ENCODE data around the gene CDKAL1. TPM values are rescaled to one million over a fixed set of nuclear protein-coding genes. Genes with fewer than 3 reads are reported as not detected.
"Not testable (repeated sequence)": the region's sequence is repeated elsewhere in the genome, so short reads cannot be mapped to it uniquely, and the experiment has no call there.

Gene CDKAL1
- polyA plus RNA-seq, 2 of the 4 experiments (the other 2 are of a cell fraction): 4.7 to 8.3 TPM

DNA sequence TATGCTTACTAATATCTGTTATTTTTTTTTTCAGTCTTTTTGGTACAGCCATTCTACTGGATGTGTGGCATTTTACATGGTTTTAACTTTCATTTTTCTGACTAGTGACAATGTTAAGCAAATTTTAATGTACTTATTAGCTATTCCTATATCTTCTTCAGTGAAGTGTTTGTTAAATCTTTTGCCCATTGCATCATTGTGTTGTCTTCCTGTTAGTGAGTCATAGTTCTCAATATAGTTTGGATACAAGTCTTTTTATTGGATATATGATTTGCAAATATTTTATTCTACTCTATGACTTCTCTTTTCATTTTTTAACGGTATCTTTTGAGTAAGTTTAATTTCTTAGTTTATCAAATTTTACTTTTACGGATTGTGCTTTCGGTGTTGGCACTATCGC, 519.4 kb downstream of the CDKAL1 start:
- H3K9me3 ChIP-seq: no peaks in the 10 kb centered on the region
- DNase-seq (ENCODE audit: low read depth in 1 of 2, low spot score in 1 of 2) (no peak), ATAC-seq (no peak), FAIRE-seq (no peak)
- peaks cover 8% of the 10 kb centered on the region; the same call in 1 of the 3 replicates for H3K4me1 ChIP-seq
- H3K4me3 ChIP-seq: no peak overlapping the region
- WGBS (ENCODE audit: missing lambda C conversion rate): 81% methylated on average over 4 of the region's 4 CpGs
- TF ChIP-seq RARB (CRISPR knock-in tag; IDR thresholded peaks at IDR 0.05): no peak
- TF ChIP-seq, protein P1, sequence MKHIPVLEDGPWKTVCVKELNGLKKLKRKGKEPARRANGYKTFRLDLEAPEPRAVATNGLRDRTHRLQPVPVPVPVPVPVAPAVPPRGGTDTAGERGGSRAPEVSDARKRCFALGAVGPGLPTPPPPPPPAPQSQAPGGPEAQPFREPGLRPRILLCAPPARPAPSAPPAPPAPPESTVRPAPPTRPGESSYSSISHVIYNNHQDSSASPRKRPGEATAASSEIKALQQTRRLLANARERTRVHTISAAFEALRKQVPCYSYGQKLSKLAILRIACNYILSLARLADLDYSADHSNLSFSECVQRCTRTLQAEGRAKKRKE (CRISPR knock-in tag; IDR thresholded peaks at IDR 0.05; ENCODE audit: low read depth): no peak
- TF ChIP-seq JUNB (IDR thresholded peaks at IDR 0.05): no peak
- TF ChIP-seq HDAC2 (IDR thresholded peaks at IDR 0.05): no peak
- no peak for TF ChIP-seq ZSCAN20 (CRISPR knock-in tag; IDR thresholded peaks at IDR 0.05)
- TF ChIP-seq, protein P2, sequence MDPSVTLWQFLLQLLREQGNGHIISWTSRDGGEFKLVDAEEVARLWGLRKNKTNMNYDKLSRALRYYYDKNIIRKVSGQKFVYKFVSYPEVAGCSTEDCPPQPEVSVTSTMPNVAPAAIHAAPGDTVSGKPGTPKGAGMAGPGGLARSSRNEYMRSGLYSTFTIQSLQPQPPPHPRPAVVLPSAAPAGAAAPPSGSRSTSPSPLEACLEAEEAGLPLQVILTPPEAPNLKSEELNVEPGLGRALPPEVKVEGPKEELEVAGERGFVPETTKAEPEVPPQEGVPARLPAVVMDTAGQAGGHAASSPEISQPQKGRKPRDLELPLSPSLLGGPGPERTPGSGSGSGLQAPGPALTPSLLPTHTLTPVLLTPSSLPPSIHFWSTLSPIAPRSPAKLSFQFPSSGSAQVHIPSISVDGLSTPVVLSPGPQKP (IDR thresholded peaks at IDR 0.05; ENCODE audit: low read depth, low read length): no peak
- no peak for TF ChIP-seq FOXS1 (CRISPR knock-in tag; IDR thresholded peaks at IDR 0.05)
- no peak for TF ChIP-seq BHLHE40 (IDR thresholded peaks at IDR 0.05; ENCODE audit: low read depth, low read length)
- TF ChIP-seq POLR2A (IDR thresholded peaks at IDR 0.05; ENCODE audit: low read length): no peak
- POLR2A ChIA-PET: no interaction called here
- CTCF ChIA-PET: no interaction called here
- H3K4me2 ChIP-seq: no peak overlapping the region
- no peak overlapping the region for H3K27ac ChIP-seq

DNA sequence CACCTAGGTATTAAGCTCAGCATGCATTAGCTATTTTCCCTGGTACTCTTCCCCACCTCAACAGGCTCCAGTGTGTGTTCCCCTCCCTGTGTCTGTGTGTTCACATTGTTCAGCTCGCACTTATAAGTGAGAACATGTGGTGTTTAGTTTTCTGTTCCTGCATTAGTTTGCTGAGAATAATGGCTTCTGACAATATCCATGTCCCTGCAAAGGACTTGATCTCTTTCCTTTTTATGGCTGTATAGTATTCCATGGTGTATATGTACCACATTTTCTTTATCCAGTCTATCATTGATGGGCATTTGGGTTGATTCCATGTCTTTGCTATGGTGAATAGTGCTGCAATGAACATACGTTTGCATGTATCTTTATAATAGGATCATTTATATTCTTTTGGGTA, 521.2 kb downstream of the CDKAL1 start:
- H3K4me3 ChIP-seq; FAIRE-seq; ATAC-seq; H3K4me1 ChIP-seq; H3K4me2 ChIP-seq; CTCF ChIA-PET; DNase-seq (ENCODE audit: low read depth in 1 of 2, low spot score in 1 of 2); POLR2A ChIA-PET; H3K27ac ChIP-seq; H3K9me3 ChIP-seq: not testable (repeated sequence)
- 92% methylated on average over 2 of the region's 2 CpGs for WGBS (ENCODE audit: missing lambda C conversion rate)

DNA sequence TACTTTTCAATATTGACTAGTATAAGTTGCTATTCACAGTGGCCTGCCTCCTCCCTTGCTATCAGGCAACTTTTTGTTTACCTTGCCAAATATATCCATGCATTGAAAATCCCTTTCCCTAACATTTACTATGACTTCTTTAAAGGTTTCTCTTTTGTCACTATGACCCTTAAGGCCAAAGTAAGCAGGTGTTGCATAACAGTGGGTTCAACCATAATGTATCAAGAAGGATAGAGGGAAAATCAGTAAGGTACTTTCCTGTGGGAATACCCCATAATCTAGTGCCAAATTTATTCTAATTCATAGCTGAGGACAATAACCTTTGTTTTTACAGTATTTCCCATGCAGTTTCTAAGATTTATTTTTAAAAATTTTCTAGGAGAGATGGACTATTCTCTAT, 527.6 kb downstream of the CDKAL1 start:
- H3K4me2 ChIP-seq: no peak overlapping the region
- no peak overlapping the region for H3K27ac ChIP-seq
- TF ChIP-seq RAD21 (conservative IDR thresholded peaks at IDR 0.05 in 1 of 2, IDR thresholded peaks at IDR 0.05 in 1 of 2): no peak
- H3K9me3 ChIP-seq: no peaks in the 10 kb centered on the region
- ChIA-PET CTCF (no interaction called here), POLR2A (no interaction called here)
- no peaks in the 10 kb centered on the region for H3K4me1 ChIP-seq
- FAIRE-seq: no peak
- H3K4me3 ChIP-seq: no peak overlapping the region
- DNase-seq (ENCODE audit: low read depth in 1 of 2, low spot score in 1 of 2): no peak
- ATAC-seq: no peak

DNA sequence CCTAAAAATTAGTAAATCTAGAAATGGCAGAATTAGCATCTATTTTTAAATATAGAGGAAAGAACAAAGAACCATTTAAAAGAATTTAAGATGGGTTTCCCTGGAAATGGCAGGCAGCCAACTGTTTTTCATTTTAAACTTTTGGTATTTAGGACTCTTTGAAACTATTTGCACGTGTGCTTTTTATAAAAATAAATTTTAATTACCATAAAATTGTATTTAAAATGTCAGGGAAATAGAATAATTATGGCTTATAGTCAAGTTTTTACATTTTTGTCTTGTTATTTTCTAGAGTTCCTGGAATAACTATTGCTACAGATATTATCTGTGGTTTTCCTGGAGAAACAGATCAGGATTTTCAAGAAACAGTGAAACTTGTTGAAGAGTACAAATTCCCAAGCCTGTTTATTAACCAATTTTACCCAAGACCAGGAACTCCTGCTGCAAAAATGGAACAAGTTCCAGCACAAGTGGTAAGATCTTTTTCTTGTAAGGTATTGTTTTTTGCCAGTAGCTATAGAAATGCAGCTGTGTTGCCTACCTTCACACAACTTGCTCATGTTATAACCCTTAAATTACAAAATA, 530.6 kb downstream of the CDKAL1 start:
- Histone ChIP-seq H3K4me3 (no peak overlapping the region), H3K4me1 (no peaks in the 10 kb centered on the region), H3K27ac (no peak overlapping the region), H3K4me2 (no peak overlapping the region), H3K9me3 (no peaks in the 10 kb centered on the region)
- no peak for ATAC-seq
- no peak for DNase-seq (ENCODE audit: low read depth in 1 of 2, low spot score in 1 of 2)
- FAIRE-seq: no peak
- WGBS (ENCODE audit: missing lambda C conversion rate): 43% methylated on average over 1 of the region's 1 CpG
- ChIA-PET CTCF (no interaction called here), POLR2A (no interaction called here)
- TF ChIP-seq, protein P3, sequence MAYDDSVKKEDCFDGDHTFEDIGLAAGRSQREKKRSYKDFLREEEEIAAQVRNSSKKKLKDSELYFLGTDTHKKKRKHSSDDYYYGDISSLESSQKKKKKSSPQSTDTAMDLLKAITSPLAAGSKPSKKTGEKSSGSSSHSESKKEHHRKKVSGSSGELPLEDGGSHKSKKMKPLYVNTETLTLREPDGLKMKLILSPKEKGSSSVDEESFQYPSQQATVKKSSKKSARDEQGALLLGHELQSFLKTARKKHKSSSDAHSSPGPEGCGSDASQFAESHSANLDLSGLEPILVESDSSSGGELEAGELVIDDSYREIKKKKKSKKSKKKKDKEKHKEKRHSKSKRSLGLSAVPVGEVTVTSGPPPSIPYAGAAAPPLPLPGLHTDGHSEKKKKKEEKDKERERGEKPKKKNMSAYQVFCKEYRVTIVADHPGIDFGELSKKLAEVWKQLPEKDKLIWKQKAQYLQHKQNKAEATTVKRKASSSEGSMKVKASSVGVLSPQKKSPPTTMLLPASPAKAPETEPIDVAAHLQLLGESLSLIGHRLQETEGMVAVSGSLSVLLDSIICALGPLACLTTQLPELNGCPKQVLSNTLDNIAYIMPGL (CRISPR knock-in tag; IDR thresholded peaks at IDR 0.05; ENCODE audit: borderline replicate concordance): no peak
- TF ChIP-seq BHLHE40 (IDR thresholded peaks at IDR 0.05; ENCODE audit: low read depth, low read length) (no peak), CHD2 (IDR thresholded peaks at IDR 0.05; ENCODE audit: low read length, partially characterized antibody) (no peak), POLR2AphosphoS2 (conservative IDR thresholded peaks at IDR 0.05; ENCODE audit: low read length) (no peak), FOSL2 (IDR thresholded peaks at IDR 0.05) (no peak), FOSL2 (CRISPR knock-in tag; IDR thresholded peaks at IDR 0.05) (no peak), SMC3 (IDR thresholded peaks at IDR 0.05) (no peak), FOSB (CRISPR knock-in tag; IDR thresholded peaks at IDR 0.05) (no peak)
